ENCODE data around the gene CFAP61. TPM values are rescaled to one million over a fixed set of nuclear protein-coding genes. Genes with fewer than 3 reads are reported as not detected.
A peak's percentile ranks its signal among the peaks of the same experiment; 100 is the strongest.

Gene CFAP61
- total RNA-seq, 1 donor from 2014 or later = 0.26 TPM

- TF ChIP-seq CTCF (IDR thresholded peaks at IDR 0.05; ENCODE audit: insufficient read depth, low read length, severe bottlenecking) = no peak
- Histone ChIP-seq H3K27me3 (ENCODE audit: control insufficient read depth, insufficient read depth, low read length) (no peaks in the 10 kb centered on the region), H3K36me3 (ENCODE audit: control insufficient read depth, insufficient read depth, low read length) (peaks cover 8% of the 10 kb centered on the region), H3K4me3 (ENCODE audit: low read depth, low read length) (peak overlapping the region; percentile 83)
- no peak for DNase-seq (ENCODE audit: low read depth)
- no peak for FAIRE-seq
Observed at GRCh38 chr20:20018366-20018765, 34.0 kb upstream of the CFAP61 start.

- Histone ChIP-seq H3K27me3 (ENCODE audit: control insufficient read depth, insufficient read depth, low read length) (no peaks in the 10 kb centered on the region), H3K4me3 (ENCODE audit: low read depth, low read length) (no peak overlapping the region), H3K36me3 (ENCODE audit: control insufficient read depth, insufficient read depth, low read length) (peaks cover 9% of the 10 kb centered on the region)
- DNase-seq (ENCODE audit: low read depth) (peak; percentile 84), FAIRE-seq (no peak)
- no peak for TF ChIP-seq CTCF (IDR thresholded peaks at IDR 0.05; ENCODE audit: insufficient read depth, low read length, severe bottlenecking)
Observed at GRCh38 chr20:20019123-20019522, 33.2 kb upstream of the CFAP61 start.

GRCh38 chr20:20020908-20021307 lies 31.4 kb upstream of the CFAP61 start:
- TF ChIP-seq CTCF (IDR thresholded peaks at IDR 0.05; ENCODE audit: insufficient read depth, low read length, severe bottlenecking) = no peak
- DNase-seq (ENCODE audit: low read depth) (no peak), FAIRE-seq (no peak)
- no peaks in the 10 kb centered on the region for H3K27me3 ChIP-seq (ENCODE audit: control insufficient read depth, insufficient read depth, low read length)
- H3K4me3 ChIP-seq (ENCODE audit: low read depth, low read length) = no peak overlapping the region
- peaks cover 11% of the 10 kb centered on the region for H3K36me3 ChIP-seq (ENCODE audit: control insufficient read depth, insufficient read depth, low read length)

GRCh38 chr20:20021835-20022234 lies 30.5 kb upstream of the CFAP61 start:
- Histone ChIP-seq H3K4me3 (ENCODE audit: low read depth, low read length) (no peak overlapping the region), H3K36me3 (ENCODE audit: control insufficient read depth, insufficient read depth, low read length) (peaks cover 11% of the 10 kb centered on the region), H3K27me3 (ENCODE audit: control insufficient read depth, insufficient read depth, low read length) (no peaks in the 10 kb centered on the region)
- FAIRE-seq (no peak), DNase-seq (ENCODE audit: low read depth) (no peak)
- no peak for TF ChIP-seq CTCF (IDR thresholded peaks at IDR 0.05; ENCODE audit: insufficient read depth, low read length, severe bottlenecking)

GRCh38 chr20:20022498-20022897 lies 29.8 kb upstream of the CFAP61 start:
- no peak for TF ChIP-seq CTCF (IDR thresholded peaks at IDR 0.05; ENCODE audit: insufficient read depth, low read length, severe bottlenecking)
- DNase-seq (ENCODE audit: low read depth) (no peak), FAIRE-seq (no peak)
- no peaks in the 10 kb centered on the region for H3K27me3 ChIP-seq (ENCODE audit: control insufficient read depth, insufficient read depth, low read length)
- peaks cover 12% of the 10 kb centered on the region for H3K36me3 ChIP-seq (ENCODE audit: control insufficient read depth, insufficient read depth, low read length)
- H3K4me3 ChIP-seq (ENCODE audit: low read depth, low read length) = no peak overlapping the region

GRCh38 chr20:20023395-20023794 lies 28.9 kb upstream of the CFAP61 start:
- Histone ChIP-seq H3K4me3 (ENCODE audit: low read depth, low read length) (no peak overlapping the region), H3K27me3 (ENCODE audit: control insufficient read depth, insufficient read depth, low read length) (no peaks in the 10 kb centered on the region), H3K36me3 (ENCODE audit: control insufficient read depth, insufficient read depth, low read length) (peaks cover 15% of the 10 kb centered on the region)
- no peak for DNase-seq (ENCODE audit: low read depth)
- FAIRE-seq = no peak
- TF ChIP-seq CTCF (IDR thresholded peaks at IDR 0.05; ENCODE audit: insufficient read depth, low read length, severe bottlenecking) = no peak

Data from bronchial epithelial cell (primary cell).